ENCODE measurements around the gene PTTG1. TPM values are rescaled to one million over a fixed set of nuclear protein-coding genes. Genes with fewer than 3 reads are reported as not detected.

Gene PTTG1
- total RNA-seq, 1 donor: 158 TPM

- TF ChIP-seq CTCF (IDR thresholded peaks at IDR 0.05; ENCODE audit: insufficient read depth, low read depth, low read length): no peak
- no peak overlapping the region for H3K4me3 ChIP-seq (ENCODE audit: low read depth, low read length)
- DNase-seq (ENCODE audit: low read depth): no peak
Measured at GRCh38 chr5:160458806-160459800, 37.4 kb downstream of the PTTG1 start.

- TF ChIP-seq CTCF (IDR thresholded peaks at IDR 0.05; ENCODE audit: insufficient read depth, low read depth, low read length): peak; percentile 29
- no peak overlapping the region for H3K4me3 ChIP-seq (ENCODE audit: low read depth, low read length)
- no peak for DNase-seq (ENCODE audit: low read depth)
Measured at GRCh38 chr5:160460377-160461049, 38.9 kb downstream of the PTTG1 start.

- no peak for DNase-seq (ENCODE audit: low read depth)
- TF ChIP-seq CTCF (IDR thresholded peaks at IDR 0.05; ENCODE audit: insufficient read depth, low read depth, low read length): no peak
- H3K4me3 ChIP-seq (ENCODE audit: low read depth, low read length): no peak overlapping the region
Measured at GRCh38 chr5:160461378-160461777, 39.7 kb downstream of the PTTG1 start.

- H3K4me3 ChIP-seq (ENCODE audit: low read depth, low read length): no peak overlapping the region
- no peak for TF ChIP-seq CTCF (IDR thresholded peaks at IDR 0.05; ENCODE audit: insufficient read depth, low read depth, low read length)
- DNase-seq (ENCODE audit: low read depth): no peak
Measured at GRCh38 chr5:160462167-160462566, 40.5 kb downstream of the PTTG1 start.

- no peak for DNase-seq (ENCODE audit: low read depth)
- TF ChIP-seq CTCF (IDR thresholded peaks at IDR 0.05; ENCODE audit: insufficient read depth, low read depth, low read length): no peak
Measured at GRCh38 chr5:160463227-160463626, 41.6 kb downstream of the PTTG1 start.

GRCh38 chr5:160463740-160464465 is 42.2 kb downstream of the PTTG1 start:
- no peak for TF ChIP-seq CTCF (IDR thresholded peaks at IDR 0.05; ENCODE audit: insufficient read depth, low read depth, low read length)
- peak; percentile 77 for DNase-seq (ENCODE audit: low read depth)
- no peak overlapping the region for H3K4me3 ChIP-seq (ENCODE audit: low read depth, low read length)

More at GRCh38 chr5:160463227-160463626, 41.6 kb downstream of the PTTG1 start:
- no peak overlapping the region for H3K4me3 ChIP-seq (ENCODE audit: low read depth, low read length)

All from fibroblast of villous mesenchyme (primary cell).